Gastroesophageal sphincter (tissue), 4 donors: ENCODE data around the gene TRIM29. TPM values are rescaled to one million over a fixed set of nuclear protein-coding genes. Genes with fewer than 3 reads are reported as not detected.
"Not testable (repeated sequence)": the region's sequence is repeated elsewhere in the genome, so short reads cannot be mapped to it uniquely, and the experiment has no call there.

Experiments used
- ATAC-seq: fragments of 150-250 bp; one replicate; pipeline ENCODE4 v1.9.1; 2016; ENCODE audit warnings: mild to moderate bottlenecking, moderate library complexity
- H3K27ac ChIP-seq, 4 donors: fragments of 200-600 bp; sonication (generic) in 3 of 4; 1 replicate in 3 of 4; 2 replicates in 1 of 4; pipeline ENCODE4 v1.5.1; 2016 to 2019
- H3K27me3 ChIP-seq: fragments of 200-600 bp; sonication (generic); one replicate; pipeline ENCODE4 v1.5.1; 2019
- H3K36me3 ChIP-seq, 2 donors: fragments of 200-600 bp; sonication (generic); one replicate each; pipeline ENCODE4 v1.5.1; 2019; ENCODE audit warnings: control low read depth in 1 of 2
- H3K4me1 ChIP-seq, 3 donors: fragments of 200-600 bp; sonication (generic); 1 replicate in 2 of 3; 2 replicates in 1 of 3; pipeline ENCODE4 v1.5.1; 2016 to 2019; ENCODE audit warnings: control low read depth in 2 of 3
- H3K4me3 ChIP-seq, 2 donors: fragments of 200-600 bp; sonication (generic); one replicate each; pipeline ENCODE4 v1.5.1; 2019; ENCODE audit warnings: mild to moderate bottlenecking in 1 of 2, moderate library complexity in 1 of 2
- H3K9me3 ChIP-seq, 3 donors: fragments of 200-600 bp; sonication (generic); one replicate each; pipeline ENCODE4 v1.5.1; 2017 to 2019; ENCODE audit warnings: control low read depth in 2 of 3
- CTCF ChIP-seq, 4 experiments: fragments of 200-600 bp in 2 of 4; fragments of 450-650 bp in 2 of 4; sonication (generic) in 1 of 4; IDR thresholded peaks; one replicate each; pipeline ENCODE4 v1.5.1; 2017 to 2019; ENCODE audit warnings: antibody characterized with exemption in 4 of 4, mild to moderate bottlenecking in 2 of 4, moderate library complexity in 2 of 4
- EP300 ChIP-seq: sonication (generic); formaldehyde crosslinking; IDR thresholded peaks from one replicate; pipeline ENCODE4 v1.6.1; 2017; ENCODE audit warnings: antibody characterized with exemption, mild to moderate bottlenecking
- POLR2A ChIP-seq, 2 donors: fragments of 450-650 bp; IDR thresholded peaks; one replicate each; pipeline ENCODE4 v1.6.1; 2017; ENCODE audit warnings: antibody characterized with exemption in 2 of 2, mild to moderate bottlenecking in 2 of 2, moderate library complexity in 1 of 2
- POLR2AphosphoS5 ChIP-seq: sonication (generic); formaldehyde crosslinking; IDR thresholded peaks from one replicate; pipeline ENCODE4 v1.6.1; 2017; ENCODE audit warnings: antibody characterized with exemption
- WGBS, 2 donors: methylation state at CpG; one replicate each; pipeline ENCODE4 v1.1.5; 2018; ENCODE audit warnings: low coverage in 1 of 2; 5-methylcytosine and 5-hydroxymethylcytosine counted together
- total RNA-seq, 4 donors: library from RNA; depleted of rRNA; stranded (reverse); fragments of >200 nt; gene quantifications; one replicate each; pipeline ENCODE4 v1.1.0, GENCODE V29; 2016

TRIM29 gene
- total RNA-seq, 4 donors from 2014 or later = 1.2 to 34.6 (median 3.4) TPM

GRCh38 chr11:120182372-120182771 is 44.5 kb upstream of the TRIM29 start:
- Histone ChIP-seq H3K4me3 (no peak overlapping the region), H3K4me1 (peaks cover 0 to 89% (median 44%) of the 10 kb centered on the region in 3 donors), H3K9me3 (no peaks in the 10 kb centered on the region), H3K27ac (peak overlapping the region in 3 of 4 donors; percentile 2 to 80 (median 76)), H3K27me3 (no peaks in the 10 kb centered on the region), H3K36me3 (no peaks in the 10 kb centered on the region)
- 47% methylated on average over 5 of the region's 7 CpGs; no CpG with 5 or more reads in 1 of the 2 donors for WGBS, 2 donors
- no peak for ATAC-seq
- TF ChIP-seq EP300 = no peak
- no peak for TF ChIP-seq POLR2A (IDR thresholded peaks at IDR 0.05)
- TF ChIP-seq POLR2AphosphoS5 = no peak
- no peak for TF ChIP-seq CTCF (IDR thresholded peaks at IDR 0.05)

- Histone ChIP-seq H3K27ac (peak overlapping the region in 3 of 4 donors; percentile 43 to 76 (median 60)), H3K27me3 (peaks cover under 1% of the 10 kb centered on the region), H3K4me3 (no peak overlapping the region), H3K4me1 (peaks cover 0 to 80% (median 39%) of the 10 kb centered on the region in 3 donors), H3K9me3 (no peaks in the 10 kb centered on the region), H3K36me3 (no peaks in the 10 kb centered on the region)
- 72 to 90% methylated on average over 5 to 6 of the region's 10 CpGs for WGBS, 2 donors
- TF ChIP-seq POLR2A (IDR thresholded peaks at IDR 0.05) (no peak), CTCF (IDR thresholded peaks at IDR 0.05) (no peak), EP300 (no peak), POLR2AphosphoS5 (no peak)
- no peak for ATAC-seq
Measured at GRCh38 chr11:120181376-120181975, 43.6 kb upstream of the TRIM29 start.

GRCh38 chr11:120180551-120181232 is 42.8 kb upstream of the TRIM29 start:
- no peaks in the 10 kb centered on the region for H3K9me3 ChIP-seq
- peak; percentile 10 for ATAC-seq
- no peak for TF ChIP-seq POLR2AphosphoS5
- peak in 1 of 4 experiments; percentile 19 for TF ChIP-seq CTCF (IDR thresholded peaks at IDR 0.05)
- H3K27me3 ChIP-seq = peaks cover 7% of the 10 kb centered on the region
- no peaks in the 10 kb centered on the region for H3K36me3 ChIP-seq
- H3K27ac ChIP-seq = peak overlapping the region in 3 of 4 donors; percentile 43 to 76 (median 60)
- peaks cover 0 to 73% (median 32%) of the 10 kb centered on the region in 3 donors for H3K4me1 ChIP-seq
- no peak overlapping the region for H3K4me3 ChIP-seq
- WGBS, 2 donors = 90% methylated on average over 2 of the region's 11 CpGs; no CpG with 5 or more reads in 1 of the 2 donors

GRCh38 chr11:120180063-120180462 is 42.1 kb upstream of the TRIM29 start:
- 80 to 86% methylated on average over 1 to 2 of the region's 6 CpGs for WGBS, 2 donors
- ATAC-seq = not testable (repeated sequence)
- H3K27ac ChIP-seq = peak overlapping the region in 3 of 4 donors; percentile 43 to 76 (median 60)

GRCh38 chr11:120179057-120179672 is 41.3 kb upstream of the TRIM29 start:
- 62 to 78% methylated on average over 7 to 9 of the region's 10 CpGs for WGBS, 2 donors
- H3K4me1 ChIP-seq = peaks cover 0 to 57% (median 23%) of the 10 kb centered on the region in 3 donors

More at GRCh38 chr11:120180063-120180462, 42.1 kb upstream of the TRIM29 start:
- peaks cover 0 to 66% (median 25%) of the 10 kb centered on the region in 3 donors for H3K4me1 ChIP-seq
- not testable (repeated sequence) for H3K36me3 ChIP-seq, H3K27me3 ChIP-seq, H3K9me3 ChIP-seq, H3K4me3 ChIP-seq

More at GRCh38 chr11:120179057-120179672, 41.3 kb upstream of the TRIM29 start:
- no peak for TF ChIP-seq POLR2AphosphoS5
- TF ChIP-seq CTCF (IDR thresholded peaks at IDR 0.05) = no peak
- no peak for TF ChIP-seq EP300
- no peak for TF ChIP-seq POLR2A (IDR thresholded peaks at IDR 0.05)
- H3K36me3 ChIP-seq = no peaks in the 10 kb centered on the region
- no peak for ATAC-seq
- peak overlapping the region in 3 of 4 donors; percentile 33 to 76 (median 48) for H3K27ac ChIP-seq
- H3K27me3 ChIP-seq = peaks cover 7% of the 10 kb centered on the region
- H3K9me3 ChIP-seq = no peaks in the 10 kb centered on the region
- H3K4me3 ChIP-seq = no peak overlapping the region
